Hepatocyte (in vitro differentiated cells): ENCODE data around the gene TUBB1.

Source experiments
- CTCF ChIP-seq: fragments of 200-600 bp; sonication (generic); IDR thresholded peaks from 2 replicates; pipeline ENCODE4 v1.5.1; 2016; ENCODE audit warnings: antibody characterized with exemption, mild to moderate bottlenecking; ENCODE audit not compliant: poor library complexity
- EZH2 ChIP-seq: fragments of 200-600 bp; sonication (generic); IDR thresholded peaks from 2 replicates; pipeline ENCODE4 v1.6.1; 2016; ENCODE audit warnings: antibody characterized with exemption, mild to moderate bottlenecking, borderline replicate concordance
- EZH2phosphoT487 ChIP-seq: fragments of 200-600 bp; sonication (generic); IDR thresholded peaks from one replicate; pipeline ENCODE4 v1.6.1; 2018; ENCODE audit warnings: antibody characterized with exemption, mild to moderate bottlenecking, low read depth, moderate library complexity; ENCODE audit not compliant: unreplicated experiment, severe bottlenecking

GRCh38 chr20:59017493-59018231 is 1.6 kb upstream of the TUBB1 start:
- TF ChIP-seq EZH2, result no peak
- TF ChIP-seq CTCF, result no peak
- no peak for TF ChIP-seq EZH2phosphoT487
